ENCODE results near the gene IL1RAP.

Gene IL1RAP

GRCh38 chr3:190655933-190656332 is 142.0 kb downstream of the IL1RAP start:
- H3K27me3 ChIP-seq (ENCODE audit: insufficient read depth, poor library complexity, severe bottlenecking) = no peaks in the 10 kb centered on the region
- H3K4me3 ChIP-seq (replicated peaks; ENCODE audit: insufficient read depth, low read length) = no peak overlapping the region
- DNase-seq (ENCODE audit: low read depth in 1 of 2, low spot score in 1 of 2) = no peak
- H3K27ac ChIP-seq (replicated peaks) = no peak overlapping the region
- no peak for TF ChIP-seq POLR2AphosphoS5 (IDR thresholded peaks at IDR 0.05; ENCODE audit: low read depth)
- TF ChIP-seq REST (IDR thresholded peaks at IDR 0.05; ENCODE audit: insufficient replicate concordance, low read depth) = no peak
- no peak for TF ChIP-seq CTCF (IDR thresholded peaks at IDR 0.05; ENCODE audit: insufficient read depth, low read length)
- TF ChIP-seq GABPA (IDR thresholded peaks at IDR 0.05; ENCODE audit: low read depth) = no peak
- TF ChIP-seq SPI1 (IDR thresholded peaks at IDR 0.05; ENCODE audit: borderline replicate concordance, low read depth) = no peak

- Histone ChIP-seq H3K4me3 (replicated peaks; ENCODE audit: insufficient read depth, low read length) (no peak overlapping the region), H3K27me3 (ENCODE audit: insufficient read depth, poor library complexity, severe bottlenecking) (no peaks in the 10 kb centered on the region), H3K27ac (replicated peaks) (no peak overlapping the region)
- no peak for DNase-seq (ENCODE audit: low read depth in 1 of 2, low spot score in 1 of 2)
- TF ChIP-seq GABPA (IDR thresholded peaks at IDR 0.05; ENCODE audit: low read depth) (no peak), SPI1 (IDR thresholded peaks at IDR 0.05; ENCODE audit: borderline replicate concordance, low read depth) (no peak), POLR2AphosphoS5 (IDR thresholded peaks at IDR 0.05; ENCODE audit: low read depth) (no peak), REST (IDR thresholded peaks at IDR 0.05; ENCODE audit: insufficient replicate concordance, low read depth) (no peak), CTCF (IDR thresholded peaks at IDR 0.05; ENCODE audit: insufficient read depth, low read length) (no peak)
Observed at GRCh38 chr3:190658106-190658505, 144.2 kb downstream of the IL1RAP start.

- no peak overlapping the region for H3K4me3 ChIP-seq (replicated peaks; ENCODE audit: insufficient read depth, low read length)
- no peak overlapping the region for H3K27ac ChIP-seq (replicated peaks)
- TF ChIP-seq CTCF (IDR thresholded peaks at IDR 0.05; ENCODE audit: insufficient read depth, low read length) (no peak), REST (IDR thresholded peaks at IDR 0.05; ENCODE audit: insufficient replicate concordance, low read depth) (no peak), SPI1 (IDR thresholded peaks at IDR 0.05; ENCODE audit: borderline replicate concordance, low read depth) (no peak), POLR2AphosphoS5 (IDR thresholded peaks at IDR 0.05; ENCODE audit: low read depth) (no peak), GABPA (IDR thresholded peaks at IDR 0.05; ENCODE audit: low read depth) (no peak)
- DNase-seq (ENCODE audit: low read depth in 1 of 2, low spot score in 1 of 2) = no peak
- no peaks in the 10 kb centered on the region for H3K27me3 ChIP-seq (ENCODE audit: insufficient read depth, poor library complexity, severe bottlenecking)
Observed at GRCh38 chr3:190666821-190667220, 152.9 kb downstream of the IL1RAP start.
